GM19023 (cell line): ENCODE measurements around the gene DCTN5.
"Not testable (repeated sequence)": the region's sequence is repeated elsewhere in the genome, so short reads cannot be mapped to it uniquely, and the experiment has no call there.

Experiments
- ATAC-seq: cut with Tn5 transposase; IDR thresholded peaks from one replicate; pipeline ENCODE4 v1.9.1; 2021; ENCODE audit warnings: mild to moderate bottlenecking, moderate library complexity; ENCODE audit not compliant: unreplicated experiment

DCTN5 gene

GRCh38 chr16:23691483-23692189, 50.4 kb downstream of the DCTN5 start:
- no peak for ATAC-seq

GRCh38 chr16:23692190-23692837, 51.0 kb downstream of the DCTN5 start:
- ATAC-seq: no peak

- no peak for ATAC-seq
These were observed 53.0 kb downstream of the DCTN5 start for GRCh38 chr16:23694265-23694643.

- ATAC-seq: no peak
These were observed 53.5 kb downstream of the DCTN5 start for GRCh38 chr16:23694644-23695373.

- ATAC-seq: no peak
These were observed 54.5 kb downstream of the DCTN5 start for GRCh38 chr16:23695756-23696155.

GRCh38 chr16:23699100-23699499, 57.8 kb downstream of the DCTN5 start:
- no peak for ATAC-seq

GRCh38 chr16:23700093-23700492, 58.8 kb downstream of the DCTN5 start:
- no peak for ATAC-seq

- ATAC-seq: no peak
These were observed 59.2 kb downstream of the DCTN5 start for GRCh38 chr16:23700509-23700908.

- no peak for ATAC-seq
These were observed 59.8 kb downstream of the DCTN5 start for GRCh38 chr16:23701045-23701444.

GRCh38 chr16:23702951-23703350, 61.7 kb downstream of the DCTN5 start:
- no peak for ATAC-seq

GRCh38 chr16:23704772-23705516, 63.7 kb downstream of the DCTN5 start:
- no peak for ATAC-seq

- ATAC-seq: no peak
These were observed 64.2 kb downstream of the DCTN5 start for GRCh38 chr16:23705517-23705902.

- ATAC-seq: no peak
These were observed 65.2 kb downstream of the DCTN5 start for GRCh38 chr16:23706439-23706838.

GRCh38 chr16:23709536-23709935, 68.3 kb downstream of the DCTN5 start:
- ATAC-seq: no peak

- no peak for ATAC-seq
These were observed 68.7 kb downstream of the DCTN5 start for GRCh38 chr16:23710008-23710407.

GRCh38 chr16:23710504-23710903, 69.2 kb downstream of the DCTN5 start:
- no peak for ATAC-seq

GRCh38 chr16:23711785-23712184, 70.5 kb downstream of the DCTN5 start:
- ATAC-seq: no peak

GRCh38 chr16:23712976-23713375, 71.7 kb downstream of the DCTN5 start, which contains the start of gene ERN2:
Gene ERN2, minus strand, starts transcription at chr16:23713222. Its CDS starts 35 bp downstream, at chr16:23713187.
- no peak for ATAC-seq

- ATAC-seq: no peak
These were observed 75.2 kb downstream of the DCTN5 start for GRCh38 chr16:23716484-23716883.

- not testable (repeated sequence) for ATAC-seq
These were observed 81.5 kb downstream of the DCTN5 start for GRCh38 chr16:23722613-23723240.
